ENCODE data around the gene PAH. TPM values are rescaled to one million over a fixed set of nuclear protein-coding genes. Genes with fewer than 3 reads are reported as not detected.
A peak's percentile ranks its signal among the peaks of the same experiment; 100 is the strongest.

Gene PAH
- total RNA-seq (2021) (4.0 to 9.8 TPM (median 5.7 TPM) in 3 replicates), Bru-seq, nascent RNA (percentile 37 among the genes with signal in this experiment)
- long read RNA-seq, experiment 1, full-length matches to known transcripts: 3 of 5 reads
- long read RNA-seq, experiment 1, partial matches to known transcripts: 2 of 5 reads
- long read RNA-seq, experiment 1, other reads (novel, unspliced or antisense): 0 of 5 reads
- long read RNA-seq, experiment 2, full-length matches to known transcripts: 2 of 5 reads
- long read RNA-seq, experiment 2, partial matches to known transcripts: 2 of 5 reads
- long read RNA-seq, experiment 2, other reads (novel, unspliced or antisense): 1 of 5 reads
- long read RNA-seq, experiment 3, partial matches to known transcripts: 0 of 2 reads
- long read RNA-seq, experiment 3, other reads (novel, unspliced or antisense): 0 of 2 reads

GRCh38 chr12:102917026-102917787 lies at the start of gene PAH:
Gene PAH (minus strand): TSS chr12:102917244. CDS start chr12:102917130, 114 bp downstream.
- Mint-ChIP-seq H3K4me1 (peaks cover 26% of the 10 kb centered on the region), H3K9me3 (no peaks in the 10 kb centered on the region), H3K27me3 (ENCODE audit: low read depth) (no peaks in the 10 kb centered on the region; the same call in 1 of the 2 replicates), H3K4me3 (peak within 1 kb of the TSS; percentile 68), H3K36me3 (no peaks in the 10 kb centered on the region), H3K27ac (peak within 1 kb of the TSS; percentile 87)
- peak; percentile 96 for ATAC-seq
- DNase-seq (ENCODE audit: low spot score): peak; percentile 82
- ChIA-PET CTCF (interaction anchor here (0.7 to 2.2 kb wide), 5 partner anchors 22 to 715 kb away, joined by 4 to 13 read pairs (median 5); no protein-coding TSS in a partner anchor), POLR2A (interaction anchor here (0.6 kb wide), 1 partner anchor 96 kb away, joined by 4 read pairs; no protein-coding TSS in a partner anchor)
- peak; percentile 67; the same call in 1 of the 2 replicates for TF ChIP-seq GABPB1 (CRISPR knock-in tag; IDR thresholded peaks at IDR 0.05)
- no peak for TF ChIP-seq TCF7 (CRISPR knock-in tag; IDR thresholded peaks at IDR 0.05; ENCODE audit: low read depth)
- 0 out of 2 replicates have a peak, but pooled peaks have one; percentile 36 for TF ChIP-seq TEAD1 (CRISPR knock-in tag; IDR thresholded peaks at IDR 0.05)
- peak; percentile 46; the same call in 1 of the 2 replicates for TF ChIP-seq FOXP1 (CRISPR knock-in tag; IDR thresholded peaks at IDR 0.05; ENCODE audit: borderline replicate concordance)
- TF ChIP-seq JUN (CRISPR knock-in tag; IDR thresholded peaks at IDR 0.05): 0 out of 2 replicates have a peak, but pooled peaks have one; percentile 44
- peak; percentile 79; the same call in 1 of the 2 replicates for TF ChIP-seq MAX (CRISPR knock-in tag; IDR thresholded peaks at IDR 0.05)
- TF ChIP-seq FOXP4 (CRISPR knock-in tag; IDR thresholded peaks at IDR 0.05): peak; percentile 42; the same call in 1 of the 2 replicates
- peak; percentile 78 for TF ChIP-seq USF1 (CRISPR knock-in tag; IDR thresholded peaks at IDR 0.05)
- TF ChIP-seq USF2 (CRISPR knock-in tag; IDR thresholded peaks at IDR 0.05): peak; percentile 80
- TF ChIP-seq EMX1 (CRISPR knock-in tag; IDR thresholded peaks at IDR 0.05): no peak
- TF ChIP-seq ETV6 (CRISPR knock-in tag; IDR thresholded peaks at IDR 0.05): 0 out of 2 replicates have a peak, but pooled peaks have one; percentile 41
- TF ChIP-seq RELA (CRISPR knock-in tag; IDR thresholded peaks at IDR 0.05; ENCODE audit: borderline replicate concordance): no peak
- TF ChIP-seq ARID4B (CRISPR knock-in tag; IDR thresholded peaks at IDR 0.05; ENCODE audit: borderline replicate concordance): peak; percentile 32; the same call in 1 of the 2 replicates
